B cell (primary cell): ENCODE measurements around the gene PALLD.

Experiments
- EZH2 ChIP-seq: IDR thresholded peaks from 2 replicates; pipeline ENCODE4 v1.6.1; 2012; ENCODE audit warnings: borderline replicate concordance, low read depth, mild to moderate bottlenecking, moderate library complexity, low read length; ENCODE audit not compliant: insufficient read depth, poor library complexity, severe bottlenecking
- TF ChIP-seq, protein P1 (sequence below): fragments of 200-600 bp; IDR thresholded peaks from one replicate; pipeline ENCODE4 v1.8.0; 2022; ENCODE audit warnings: antibody characterized with exemption, mild to moderate bottlenecking

DNA sequence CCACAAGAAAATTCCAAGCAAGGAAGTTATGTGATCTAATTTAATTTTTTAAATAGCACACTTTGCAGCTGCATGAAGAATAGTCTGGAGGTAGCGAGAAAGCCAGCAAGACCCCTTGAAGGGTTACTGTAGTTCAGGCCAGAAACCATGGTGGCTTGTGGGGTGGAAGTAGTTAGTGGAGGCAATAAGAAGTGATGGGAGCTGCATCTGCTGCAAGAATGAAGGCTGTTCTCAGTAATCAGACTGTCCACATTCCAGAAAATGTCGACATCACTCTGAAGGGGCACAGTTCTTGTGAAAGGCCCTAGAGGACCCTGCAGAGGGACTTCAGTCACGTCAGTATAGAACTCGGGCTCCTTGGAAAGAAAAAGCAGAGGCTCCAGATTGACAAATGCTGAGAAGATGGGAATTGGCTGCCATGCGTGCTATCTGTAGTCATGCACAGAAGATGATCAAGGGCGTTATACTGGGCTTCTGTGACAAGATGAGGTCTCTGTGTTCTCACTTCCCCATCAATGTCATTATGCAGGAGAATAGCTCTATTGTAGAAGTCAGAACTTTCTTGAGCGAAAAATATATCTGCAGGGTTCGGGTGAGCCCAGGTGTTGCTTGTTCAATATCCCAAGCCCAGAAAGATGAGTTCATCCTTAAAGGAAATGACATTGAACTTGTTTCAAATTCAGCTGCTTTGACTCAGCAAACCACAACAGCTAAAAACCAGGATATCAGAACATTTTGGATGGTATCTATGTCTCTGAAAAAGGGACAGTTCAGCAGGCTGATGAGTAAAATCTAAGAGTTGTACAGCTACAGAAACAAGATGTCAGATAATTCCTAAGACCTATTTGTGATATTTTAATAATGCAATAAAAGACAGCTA, 259.0 kb downstream of the PALLD start:
- TF ChIP-seq, protein P1, sequence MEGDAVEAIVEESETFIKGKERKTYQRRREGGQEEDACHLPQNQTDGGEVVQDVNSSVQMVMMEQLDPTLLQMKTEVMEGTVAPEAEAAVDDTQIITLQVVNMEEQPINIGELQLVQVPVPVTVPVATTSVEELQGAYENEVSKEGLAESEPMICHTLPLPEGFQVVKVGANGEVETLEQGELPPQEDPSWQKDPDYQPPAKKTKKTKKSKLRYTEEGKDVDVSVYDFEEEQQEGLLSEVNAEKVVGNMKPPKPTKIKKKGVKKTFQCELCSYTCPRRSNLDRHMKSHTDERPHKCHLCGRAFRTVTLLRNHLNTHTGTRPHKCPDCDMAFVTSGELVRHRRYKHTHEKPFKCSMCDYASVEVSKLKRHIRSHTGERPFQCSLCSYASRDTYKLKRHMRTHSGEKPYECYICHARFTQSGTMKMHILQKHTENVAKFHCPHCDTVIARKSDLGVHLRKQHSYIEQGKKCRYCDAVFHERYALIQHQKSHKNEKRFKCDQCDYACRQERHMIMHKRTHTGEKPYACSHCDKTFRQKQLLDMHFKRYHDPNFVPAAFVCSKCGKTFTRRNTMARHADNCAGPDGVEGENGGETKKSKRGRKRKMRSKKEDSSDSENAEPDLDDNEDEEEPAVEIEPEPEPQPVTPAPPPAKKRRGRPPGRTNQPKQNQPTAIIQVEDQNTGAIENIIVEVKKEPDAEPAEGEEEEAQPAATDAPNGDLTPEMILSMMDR, result no peak
- no peak for TF ChIP-seq EZH2
